GM21825 (cell line): Measurements from ENCODE around the gene FAM120C.

Experiments
- ATAC-seq: cut with Tn5 transposase; IDR thresholded peaks from one replicate; pipeline ENCODE4 v1.9.1; 2021; ENCODE audit warnings: mild to moderate bottlenecking, moderate library complexity; ENCODE audit not compliant: unreplicated experiment

FAM120C gene

DNA sequence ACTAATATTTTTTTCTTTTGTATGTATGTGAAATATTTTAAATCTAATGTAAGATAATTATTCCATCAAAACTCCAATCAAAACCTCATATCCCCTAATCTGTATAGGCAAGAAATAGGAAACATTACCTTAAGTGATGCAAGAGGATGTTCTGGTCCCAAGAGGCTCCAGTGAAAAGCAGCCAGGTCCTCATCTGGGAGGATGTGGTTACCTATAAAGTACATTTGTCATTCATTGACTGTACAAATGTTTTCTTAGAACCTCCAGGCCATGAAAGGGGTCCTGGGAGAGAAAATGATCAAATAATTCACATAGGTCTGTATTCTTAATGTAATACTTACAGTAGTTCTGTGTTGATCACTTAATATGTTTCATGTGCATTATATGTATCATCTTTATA, 25.5 kb downstream of the FAM120C start:
- ATAC-seq: no peak

DNA sequence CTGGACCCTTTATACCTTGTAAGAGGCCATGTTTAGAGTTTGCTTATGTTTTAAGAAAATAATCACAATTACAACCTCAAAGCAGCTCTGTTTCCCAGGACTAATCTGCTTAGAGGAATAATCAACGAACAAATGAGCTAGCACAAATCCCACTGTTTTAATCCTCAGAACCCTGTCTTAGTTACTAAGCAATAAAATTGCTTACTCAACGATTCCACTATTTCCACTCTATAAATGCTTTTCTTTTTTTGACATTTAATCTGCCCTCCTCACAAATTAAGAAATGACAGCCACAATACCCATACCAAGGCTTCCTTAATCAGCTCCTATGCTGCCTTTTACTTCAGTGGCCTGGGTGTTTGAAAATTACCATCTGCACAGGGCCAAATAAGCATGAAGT, 48.8 kb downstream of the FAM120C start:
- ATAC-seq: no peak

DNA sequence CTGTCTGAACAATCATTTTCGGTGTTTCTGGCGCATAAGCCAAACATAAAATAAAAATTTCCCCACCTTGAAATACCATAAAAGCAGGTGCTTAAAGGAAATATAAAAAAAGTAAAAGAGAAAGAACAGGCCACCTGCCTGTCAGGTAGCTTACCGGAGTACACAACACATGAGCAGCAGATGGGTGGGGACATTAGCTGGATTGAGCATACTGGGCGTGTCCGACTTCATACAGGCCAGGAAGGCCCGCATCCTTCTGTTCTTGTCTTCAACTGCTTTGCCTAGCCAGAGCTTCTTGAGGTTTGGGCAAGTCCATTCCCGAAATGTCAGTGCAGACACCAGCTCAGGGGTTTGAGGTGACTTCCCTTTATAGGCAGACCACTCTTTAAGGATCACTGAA, 66.7 kb downstream of the FAM120C start:
- ATAC-seq: no peak

DNA sequence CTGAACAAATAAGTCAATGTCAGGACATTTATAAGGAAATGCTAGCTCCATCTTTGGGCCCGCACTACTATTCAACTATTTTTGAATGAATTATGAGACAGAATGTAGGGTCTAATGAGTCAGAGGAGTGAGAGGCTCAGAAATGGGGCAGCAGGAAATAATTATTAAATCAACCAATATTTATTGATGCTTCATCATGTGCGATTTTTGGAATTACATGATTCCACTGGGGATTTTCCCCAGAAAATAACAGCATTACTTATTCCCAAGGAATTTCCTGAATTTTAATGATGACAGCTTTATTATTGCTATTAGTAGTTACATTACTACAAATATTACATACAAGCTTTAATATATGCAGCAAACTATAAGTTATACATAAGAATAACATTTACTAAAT, 89.5 kb downstream of the FAM120C start:
- no peak for ATAC-seq

DNA sequence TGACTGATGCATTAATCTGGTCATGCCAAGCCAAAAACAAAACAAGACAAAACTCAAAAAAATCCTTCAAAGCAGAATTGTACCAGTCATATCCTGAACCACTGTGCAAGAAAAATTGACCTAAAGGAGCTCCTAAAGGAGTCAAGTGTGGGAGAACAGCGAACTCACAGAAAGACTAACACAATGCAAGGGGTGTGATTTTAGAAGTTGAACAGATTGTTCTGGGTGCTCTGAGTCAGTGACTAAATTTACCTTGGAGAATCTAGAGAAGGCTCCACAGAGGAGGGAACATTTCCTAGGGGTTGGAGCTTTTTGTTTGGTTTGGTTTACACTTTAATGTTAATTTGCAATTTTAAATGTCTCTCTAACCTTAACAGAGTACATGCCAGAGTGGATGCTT, 89.9 kb downstream of the FAM120C start:
- no peak for ATAC-seq

DNA sequence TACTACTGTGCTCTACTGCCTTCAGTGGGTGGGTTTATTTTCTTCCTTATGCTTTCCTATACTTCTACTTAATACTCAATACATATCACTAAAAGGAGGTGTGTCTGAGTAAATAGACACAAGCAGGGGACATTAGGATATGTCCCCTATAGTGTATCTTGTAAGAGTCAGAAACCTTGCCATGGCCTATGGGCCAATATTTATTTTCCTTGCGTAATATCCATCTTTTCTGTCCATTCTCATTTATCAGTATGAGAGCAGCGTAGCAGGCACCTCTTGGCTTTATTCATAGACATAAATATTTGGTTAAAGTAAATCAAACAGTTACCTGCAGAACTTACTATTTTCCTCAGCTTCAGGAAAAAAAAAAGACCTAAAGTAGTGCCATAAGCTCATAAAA, 92.2 kb downstream of the FAM120C start:
- ATAC-seq: no peak

DNA sequence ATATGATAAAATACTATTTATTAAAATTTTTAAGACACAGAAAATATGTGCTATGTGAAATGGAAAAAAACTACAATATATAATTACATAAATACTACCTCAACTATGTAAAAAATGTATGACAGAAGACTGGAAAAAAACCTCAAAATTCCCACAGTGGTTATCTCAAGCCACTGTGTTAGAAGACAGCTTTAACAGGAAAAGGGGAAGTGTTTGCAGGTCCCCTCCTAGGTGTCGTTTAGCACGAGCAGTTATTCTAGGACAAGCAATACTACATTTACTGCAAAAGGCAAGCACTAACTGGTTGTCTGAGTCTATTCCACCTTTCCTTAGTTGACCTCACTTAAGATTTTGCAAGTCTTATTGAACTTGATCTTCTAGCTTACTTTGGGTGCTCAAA, 93.9 kb downstream of the FAM120C start:
- no peak for ATAC-seq

DNA sequence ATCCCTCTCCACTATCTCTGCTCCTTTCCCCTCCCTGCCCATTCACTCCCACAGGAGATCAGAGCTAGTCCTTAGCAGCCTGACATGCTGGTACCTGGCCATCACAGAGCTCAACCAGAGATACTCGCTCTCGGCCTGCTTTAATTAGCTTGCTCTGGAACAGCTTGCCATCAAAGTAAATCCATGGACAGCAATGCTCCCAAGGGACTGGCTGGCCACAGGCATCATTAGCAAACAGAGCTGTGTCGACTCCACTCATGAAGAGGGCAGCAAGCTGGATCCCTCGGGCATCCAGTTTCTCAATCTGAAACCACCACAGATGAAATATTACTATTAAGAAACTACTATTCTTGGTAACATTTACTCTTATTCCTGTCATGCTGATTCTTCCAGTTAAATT, 95.4 kb downstream of the FAM120C start:
- no peak for ATAC-seq

DNA sequence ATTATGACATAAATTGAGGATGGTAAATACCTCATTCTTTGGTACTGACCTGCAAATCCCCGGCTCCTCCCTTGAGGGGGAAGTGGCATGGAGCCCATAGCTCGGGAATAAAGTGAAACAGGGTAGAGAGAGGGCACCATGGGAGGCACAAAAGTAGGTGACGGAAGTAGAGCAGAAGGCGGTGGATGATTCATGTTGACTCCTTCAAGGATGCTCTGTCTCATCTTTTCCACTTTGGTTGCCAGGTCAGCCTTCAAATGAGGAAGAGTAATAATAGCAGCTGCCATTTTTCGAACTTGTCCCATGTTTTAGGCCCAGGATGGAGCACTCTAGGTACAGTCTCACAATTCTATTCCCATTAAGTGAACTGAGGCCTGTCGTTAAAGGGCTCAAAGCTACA, 97.4 kb downstream of the FAM120C start:
- ATAC-seq: no peak

DNA sequence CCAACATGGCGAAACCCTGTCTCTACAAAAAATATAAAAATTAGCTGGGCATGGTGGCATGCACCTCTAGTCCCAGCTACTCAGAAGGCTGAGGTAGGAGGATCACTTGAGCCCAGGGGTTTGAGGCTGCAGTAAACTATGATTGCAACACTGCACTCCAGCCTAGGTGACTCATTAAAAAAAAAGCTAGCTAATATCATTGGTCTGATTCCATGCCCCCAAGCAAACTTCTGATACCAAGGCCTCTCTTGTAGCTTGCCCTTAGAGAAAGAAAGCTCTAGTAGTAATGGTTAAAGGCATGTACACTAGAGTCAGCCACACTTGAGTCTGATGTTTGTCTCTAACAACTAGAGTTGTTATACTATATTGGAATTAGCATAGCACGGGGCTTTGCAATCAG, 106.2 kb downstream of the FAM120C start:
- no peak for ATAC-seq

DNA sequence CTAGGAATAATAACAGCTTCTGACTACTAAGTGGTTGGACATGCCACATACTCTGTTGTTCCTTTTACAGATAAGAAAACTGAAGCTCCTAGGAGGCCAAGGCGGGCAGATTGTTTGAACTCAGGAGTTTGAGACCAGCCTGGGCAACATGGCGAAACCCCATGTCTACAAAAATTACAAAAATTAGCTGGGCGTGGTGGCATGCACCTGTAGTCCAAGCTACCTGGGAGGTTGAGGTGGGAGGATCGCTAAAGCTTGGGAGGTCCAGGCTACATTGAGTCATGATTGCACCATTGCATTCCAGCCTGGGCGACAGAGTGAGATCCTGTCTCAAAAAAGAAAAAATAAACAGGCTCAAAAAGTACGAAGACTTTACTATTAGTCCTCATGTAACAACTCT, 108.2 kb downstream of the FAM120C start:
- no peak for ATAC-seq

DNA sequence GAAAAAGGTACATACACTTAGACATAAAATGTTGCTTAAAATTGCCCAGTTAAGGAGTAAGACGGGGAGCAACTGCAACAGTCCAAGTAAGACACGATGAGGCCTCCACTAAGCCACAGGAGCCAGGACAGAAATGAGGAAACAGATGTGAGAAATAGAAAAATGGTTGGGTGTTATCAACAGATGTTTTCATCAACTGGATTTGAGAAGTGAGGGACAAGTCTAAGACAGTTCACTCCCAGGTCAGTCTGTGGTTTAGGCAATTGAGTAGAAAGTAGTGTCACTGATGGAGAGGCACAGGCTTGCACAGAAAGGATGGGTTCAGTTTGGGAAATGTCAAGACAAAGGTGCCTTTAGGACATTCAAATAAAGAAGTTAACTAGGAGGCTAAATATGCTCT, 115.3 kb downstream of the FAM120C start:
- no peak for ATAC-seq

DNA sequence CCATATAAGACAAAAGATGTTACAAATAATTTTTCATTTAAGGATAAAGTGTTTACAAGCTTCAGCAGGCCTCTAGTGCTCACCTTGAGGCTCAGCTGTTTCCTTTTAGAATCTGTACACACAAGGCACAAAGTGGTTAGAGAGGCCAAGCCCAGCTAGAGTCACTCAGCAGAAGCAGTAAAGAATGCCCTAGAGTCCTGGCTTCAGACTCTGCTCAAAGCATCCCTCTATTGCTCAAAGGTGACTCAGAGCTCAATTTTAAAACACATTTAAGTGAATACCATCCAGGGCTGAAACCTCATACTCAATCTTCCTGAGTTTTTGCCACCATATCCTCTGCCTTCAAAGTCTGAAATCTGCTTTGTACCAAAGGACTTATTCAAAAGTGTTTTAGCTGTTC, 116.2 kb downstream of the FAM120C start:
- ATAC-seq: no peak

DNA sequence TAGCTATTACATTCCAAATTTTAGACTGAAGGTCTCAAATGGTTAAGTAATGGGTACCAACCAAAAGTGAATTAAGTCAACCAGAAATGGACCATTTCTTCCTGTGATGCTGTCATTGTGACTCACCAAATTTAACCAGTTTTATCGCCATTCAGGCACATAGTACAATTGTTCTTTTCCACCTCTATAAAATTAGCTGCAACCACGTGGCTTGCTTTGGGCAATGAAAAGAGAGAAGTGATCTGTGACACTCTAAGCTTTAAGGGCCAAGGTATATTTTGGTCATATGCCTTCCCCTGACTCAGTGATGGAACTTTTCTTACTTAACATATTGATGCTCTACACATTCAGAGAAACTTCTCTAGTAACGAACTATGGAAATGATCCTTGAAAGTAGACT, 118.5 kb downstream of the FAM120C start:
- ATAC-seq: no peak

DNA sequence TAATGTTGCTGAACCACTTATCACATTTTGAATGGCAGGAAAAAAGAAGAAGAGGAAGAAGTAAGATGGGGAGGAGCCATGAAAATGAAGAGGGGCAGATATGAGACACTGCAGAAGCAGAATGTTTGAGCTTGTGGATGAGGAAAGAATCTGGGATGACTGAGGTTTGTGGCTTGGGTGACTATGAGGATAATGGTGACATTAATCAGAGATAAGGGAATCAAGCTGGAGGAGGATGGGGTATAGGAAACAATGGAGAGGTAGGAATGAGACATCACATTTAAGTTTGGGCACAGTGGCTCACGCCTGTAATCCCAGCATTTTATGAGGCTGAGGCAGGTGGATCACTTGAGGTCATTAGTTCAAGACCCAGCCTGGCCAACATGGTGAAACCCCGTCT, 119.7 kb downstream of the FAM120C start:
- ATAC-seq: no peak

DNA sequence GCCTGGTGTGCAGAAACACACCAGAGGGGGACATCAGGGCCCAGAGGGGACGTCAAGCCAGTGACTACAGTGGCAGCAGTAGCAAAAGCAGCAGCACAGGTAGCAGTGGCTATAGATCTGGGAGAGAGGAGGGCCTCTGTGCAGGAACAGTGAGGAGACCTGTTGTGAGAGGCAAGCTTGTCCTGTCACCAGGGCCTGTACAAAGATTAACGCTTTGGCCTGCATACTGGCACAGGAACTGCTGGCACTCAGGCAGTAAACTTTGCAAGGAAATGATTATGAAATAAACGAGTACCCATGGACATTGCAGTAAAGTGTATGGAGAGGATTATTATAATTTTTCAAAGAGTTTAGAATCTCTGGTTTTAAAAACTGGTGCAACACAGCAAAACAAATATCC, 133.3 kb downstream of the FAM120C start:
- no peak for ATAC-seq

DNA sequence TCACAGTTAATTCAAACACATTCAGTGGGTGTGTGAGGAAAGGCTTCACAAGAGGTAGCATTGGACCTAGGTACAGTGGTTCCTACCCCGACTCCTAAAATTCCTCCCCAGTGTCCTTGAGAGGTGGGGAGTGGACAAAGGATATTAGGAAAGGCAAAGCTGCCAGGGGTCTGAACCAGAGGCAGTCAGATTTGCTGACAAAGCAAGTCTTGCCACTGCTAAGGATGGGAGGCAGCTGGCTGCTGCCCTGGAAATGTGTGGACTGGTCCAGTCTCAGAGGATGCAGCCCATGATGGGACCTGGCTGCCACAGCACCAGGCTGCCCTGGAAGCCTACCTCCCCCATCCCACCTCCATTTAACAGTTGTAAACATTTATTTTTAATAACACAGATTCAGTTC, 134.6 kb downstream of the FAM120C start:
- ATAC-seq: no peak

DNA sequence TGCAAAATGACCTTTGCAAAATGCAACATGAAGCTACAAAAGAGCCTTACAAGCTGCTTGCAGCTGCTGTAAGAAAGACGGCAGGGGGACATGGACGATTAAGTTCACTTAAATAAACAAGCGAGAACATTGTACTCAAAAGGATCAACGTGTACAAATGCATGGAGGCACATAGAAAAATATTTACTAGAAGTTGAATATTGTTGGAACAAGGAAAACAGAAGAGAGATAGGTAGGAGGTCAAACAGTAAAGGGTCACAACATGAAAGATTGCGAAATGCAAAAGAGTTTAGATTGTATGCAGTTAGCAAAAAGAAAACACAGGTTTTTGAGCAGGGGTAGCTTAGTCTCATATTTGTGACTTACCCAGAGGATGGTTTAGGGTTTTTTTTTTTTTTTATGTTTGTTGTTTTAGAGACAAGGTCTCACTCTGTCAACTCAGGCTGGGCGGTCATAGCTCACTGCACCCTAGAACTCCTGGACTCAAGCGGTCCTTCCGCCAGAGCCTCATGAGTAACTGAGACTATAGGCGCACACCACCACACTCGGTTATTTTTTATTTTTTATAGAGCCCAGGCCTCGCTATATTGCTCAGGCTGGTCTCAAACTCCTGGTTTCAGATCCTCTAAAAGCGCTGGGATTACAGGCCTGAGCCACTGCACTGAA, 137.4 kb downstream of the FAM120C start:
- no peak for ATAC-seq

DNA sequence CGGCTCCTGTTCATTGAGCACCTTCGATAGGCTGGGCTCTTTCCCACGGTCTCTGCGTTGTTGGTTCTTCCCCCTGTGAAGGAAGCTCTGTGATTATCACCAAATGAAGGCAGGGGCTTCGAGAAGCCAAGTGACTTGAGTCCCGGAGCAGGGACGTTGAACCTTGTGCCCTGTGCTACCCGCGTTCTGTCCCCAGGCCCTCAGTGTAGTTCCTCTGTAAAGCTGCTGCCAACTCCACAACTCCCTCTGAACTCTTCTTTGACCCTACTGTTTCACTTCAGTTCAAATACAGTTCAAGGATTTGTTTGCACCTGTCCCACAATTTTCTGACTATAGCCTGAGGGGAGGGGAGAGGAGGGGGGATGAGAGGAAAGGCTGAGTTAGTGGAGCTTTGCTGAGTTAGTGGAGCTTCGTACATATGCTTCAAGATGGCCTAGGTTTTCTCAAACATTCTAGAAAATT, 138.1 kb downstream of the FAM120C start:
- no peak for ATAC-seq

DNA sequence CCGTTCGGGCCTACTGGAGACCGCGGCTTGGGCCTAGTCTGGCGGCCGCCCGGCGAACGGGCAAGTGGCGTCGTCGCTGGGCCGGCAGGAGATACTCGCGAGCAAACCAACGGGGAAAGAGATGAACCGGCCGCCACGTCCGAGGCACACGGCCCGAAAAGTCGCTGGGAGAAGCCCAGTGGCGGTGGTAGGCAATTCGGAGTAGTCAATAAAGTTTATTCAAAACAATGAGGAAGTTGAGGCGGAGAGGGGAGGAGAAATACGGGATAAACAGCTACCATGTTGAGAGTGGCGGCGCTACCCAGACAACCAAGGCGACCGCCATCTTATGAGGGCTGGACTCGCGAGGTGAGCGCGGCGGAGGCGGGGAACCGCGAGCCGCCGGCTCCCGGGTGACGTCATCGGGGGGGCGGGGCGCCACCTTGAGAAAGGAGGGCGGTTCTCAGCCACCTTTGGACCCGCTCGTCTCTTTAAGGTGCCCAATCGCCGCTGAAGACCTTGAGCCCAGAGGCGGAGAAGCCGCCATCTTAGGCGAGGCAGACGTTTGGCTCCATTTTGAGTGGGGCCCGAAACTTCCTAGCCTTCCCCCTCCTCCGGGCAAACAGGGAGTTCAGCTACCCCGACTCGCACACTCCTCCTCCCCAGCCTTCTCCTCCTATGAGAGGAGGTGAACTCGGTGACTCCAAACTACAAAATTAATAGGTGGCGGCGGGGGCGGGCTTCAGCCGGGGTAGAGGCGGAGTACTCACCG, 138.8 kb downstream of the FAM120C start, which contains the start of gene PHF8:
Gene PHF8 (minus strand): TSS at position 348 of the 751 bp plus-strand sequence. CDS start 1,745 bp downstream, outside the sequence.
- ATAC-seq: peak; percentile 80

DNA sequence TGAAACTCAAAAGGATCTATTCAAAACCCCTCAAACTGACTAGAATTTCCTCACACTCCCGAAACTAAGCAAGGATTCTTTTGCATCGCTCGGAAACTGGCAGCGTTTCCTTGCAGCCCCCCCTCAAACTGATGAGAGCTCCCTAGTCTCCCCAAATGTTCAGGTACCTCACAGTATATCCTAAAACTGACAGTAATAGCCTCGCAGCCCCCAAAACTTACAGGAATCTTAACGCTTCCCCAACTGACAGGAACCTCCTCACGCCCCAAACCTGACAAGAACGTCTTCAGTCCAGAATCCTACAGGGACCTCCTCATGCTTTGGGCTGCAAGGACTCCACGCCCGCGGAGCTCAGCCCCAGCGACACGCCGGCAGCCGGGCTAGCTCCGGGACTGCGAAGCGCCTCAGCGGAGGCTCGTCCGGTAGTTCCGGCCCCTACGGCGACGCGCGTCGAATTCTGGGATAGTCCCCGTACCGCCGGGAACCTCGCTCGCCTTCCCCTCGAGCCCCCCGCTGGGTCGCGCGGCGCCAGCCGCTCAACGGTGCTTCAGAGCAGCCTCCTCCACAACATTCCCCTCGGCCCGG, 139.4 kb downstream of the FAM120C start:
- peak; percentile 27 for ATAC-seq

DNA sequence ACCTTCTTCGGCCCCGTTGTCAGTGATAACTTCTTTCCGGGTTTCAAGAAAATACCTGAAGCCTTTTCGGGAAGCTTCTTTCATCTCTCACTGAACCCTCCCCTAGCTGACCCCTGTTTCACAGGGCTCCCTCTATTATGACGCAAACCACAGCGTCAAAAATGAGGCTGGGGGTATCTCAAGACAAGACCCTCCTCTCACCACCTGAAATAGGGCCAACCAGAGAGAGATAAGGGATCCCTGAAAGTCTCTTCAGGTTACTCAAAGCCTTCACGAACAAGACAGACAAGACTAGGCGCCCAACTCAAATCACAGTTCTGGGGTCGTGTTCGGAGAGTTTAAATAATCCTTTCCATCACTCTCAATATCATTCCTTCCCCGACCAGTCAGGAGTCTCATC, 140.0 kb downstream of the FAM120C start:
- ATAC-seq: no peak
